Measurements from ENCODE around the gene MAP2K1.

DNA sequence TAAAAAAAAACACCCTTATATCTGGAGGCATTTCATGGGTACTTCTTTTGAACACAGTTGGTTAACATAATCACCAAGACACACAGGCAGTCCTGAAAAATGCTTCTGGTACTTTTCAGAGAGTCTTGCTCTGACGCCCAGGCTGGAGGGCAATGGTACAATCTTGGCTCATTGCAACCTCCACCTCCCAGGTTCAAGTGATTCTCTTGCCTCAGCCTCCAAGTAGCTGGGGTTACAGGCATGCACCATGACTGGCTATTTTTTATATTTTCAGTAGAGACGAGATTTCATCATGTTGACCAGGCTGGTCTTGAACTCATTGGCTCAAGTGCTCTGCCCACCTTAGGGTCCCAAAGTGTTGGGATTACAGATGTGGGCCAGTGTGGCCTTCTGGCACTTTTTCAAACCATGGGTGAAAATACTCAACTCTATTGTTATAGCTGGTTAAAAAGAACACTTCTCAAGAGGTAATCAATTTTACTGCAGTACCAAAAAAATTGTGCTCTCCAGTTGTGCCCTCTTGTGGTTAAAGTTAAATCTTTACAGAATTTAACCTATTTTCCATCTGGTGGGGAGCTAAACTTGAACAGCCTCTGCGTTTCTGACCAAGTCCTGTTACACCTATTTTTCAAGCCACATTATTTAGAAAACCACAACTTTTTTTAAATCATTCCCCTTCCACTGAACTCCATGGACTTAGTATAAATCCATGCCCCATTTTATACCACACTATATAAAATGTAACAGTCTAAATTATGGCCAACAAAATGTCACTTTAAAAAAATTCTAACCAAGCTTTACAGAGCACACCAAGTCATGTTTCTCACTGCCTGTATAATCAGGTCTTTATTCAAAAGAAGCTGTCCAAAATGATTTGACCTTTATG lies 112.0 kb downstream of the MAP2K1 start:
- TF ChIP-seq, protein P1, sequence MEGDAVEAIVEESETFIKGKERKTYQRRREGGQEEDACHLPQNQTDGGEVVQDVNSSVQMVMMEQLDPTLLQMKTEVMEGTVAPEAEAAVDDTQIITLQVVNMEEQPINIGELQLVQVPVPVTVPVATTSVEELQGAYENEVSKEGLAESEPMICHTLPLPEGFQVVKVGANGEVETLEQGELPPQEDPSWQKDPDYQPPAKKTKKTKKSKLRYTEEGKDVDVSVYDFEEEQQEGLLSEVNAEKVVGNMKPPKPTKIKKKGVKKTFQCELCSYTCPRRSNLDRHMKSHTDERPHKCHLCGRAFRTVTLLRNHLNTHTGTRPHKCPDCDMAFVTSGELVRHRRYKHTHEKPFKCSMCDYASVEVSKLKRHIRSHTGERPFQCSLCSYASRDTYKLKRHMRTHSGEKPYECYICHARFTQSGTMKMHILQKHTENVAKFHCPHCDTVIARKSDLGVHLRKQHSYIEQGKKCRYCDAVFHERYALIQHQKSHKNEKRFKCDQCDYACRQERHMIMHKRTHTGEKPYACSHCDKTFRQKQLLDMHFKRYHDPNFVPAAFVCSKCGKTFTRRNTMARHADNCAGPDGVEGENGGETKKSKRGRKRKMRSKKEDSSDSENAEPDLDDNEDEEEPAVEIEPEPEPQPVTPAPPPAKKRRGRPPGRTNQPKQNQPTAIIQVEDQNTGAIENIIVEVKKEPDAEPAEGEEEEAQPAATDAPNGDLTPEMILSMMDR (IDR thresholded peaks at IDR 0.05), result peak; percentile 28 to 38 (median 30)
- TF ChIP-seq POLR2A (IDR thresholded peaks at IDR 0.05), result no peak
